Effector memory CD4-positive, alpha-beta T cell (primary cell): ENCODE measurements around the gene STOM.

Experiments used
- DNase-seq, 3 donors: peaks; one replicate each; pipeline ENCODE4 v3.0.0-alpha.2; 2020
- H3K27ac ChIP-seq: 2 replicates; pipeline ENCODE4 v1.7.0; 2013; ENCODE audit warnings: mild to moderate bottlenecking, low read length, moderate library complexity; ENCODE audit not compliant: insufficient read depth, poor library complexity, severe bottlenecking
- H3K27me3 ChIP-seq: replicated peaks from 2 replicates; pipeline ENCODE4 v1.7.0; 2013; ENCODE audit warnings: mild to moderate bottlenecking, low read length; ENCODE audit not compliant: insufficient read depth, control insufficient read depth, poor library complexity, severe bottlenecking
- H3K36me3 ChIP-seq: 2 replicates; pipeline ENCODE4 v1.7.0; 2013; ENCODE audit warnings: mild to moderate bottlenecking, low read length, moderate library complexity; ENCODE audit not compliant: control insufficient read depth, insufficient read depth
- H3K4me1 ChIP-seq: 2 replicates; pipeline ENCODE4 v1.7.0; 2013; ENCODE audit warnings: low read length, mild to moderate bottlenecking; ENCODE audit not compliant: control insufficient read depth, insufficient read depth, poor library complexity, severe bottlenecking
- H3K4me3 ChIP-seq: 2 replicates; pipeline ENCODE4 v1.7.0; 2013; ENCODE audit warnings: low read length, low read depth, mild to moderate bottlenecking; ENCODE audit not compliant: insufficient read depth, poor library complexity, severe bottlenecking
- H3K9me3 ChIP-seq: 2 replicates; pipeline ENCODE4 v1.7.0; 2013; ENCODE audit warnings: mild to moderate bottlenecking, low read length, moderate library complexity; ENCODE audit not compliant: control insufficient read depth

Gene STOM

DNA sequence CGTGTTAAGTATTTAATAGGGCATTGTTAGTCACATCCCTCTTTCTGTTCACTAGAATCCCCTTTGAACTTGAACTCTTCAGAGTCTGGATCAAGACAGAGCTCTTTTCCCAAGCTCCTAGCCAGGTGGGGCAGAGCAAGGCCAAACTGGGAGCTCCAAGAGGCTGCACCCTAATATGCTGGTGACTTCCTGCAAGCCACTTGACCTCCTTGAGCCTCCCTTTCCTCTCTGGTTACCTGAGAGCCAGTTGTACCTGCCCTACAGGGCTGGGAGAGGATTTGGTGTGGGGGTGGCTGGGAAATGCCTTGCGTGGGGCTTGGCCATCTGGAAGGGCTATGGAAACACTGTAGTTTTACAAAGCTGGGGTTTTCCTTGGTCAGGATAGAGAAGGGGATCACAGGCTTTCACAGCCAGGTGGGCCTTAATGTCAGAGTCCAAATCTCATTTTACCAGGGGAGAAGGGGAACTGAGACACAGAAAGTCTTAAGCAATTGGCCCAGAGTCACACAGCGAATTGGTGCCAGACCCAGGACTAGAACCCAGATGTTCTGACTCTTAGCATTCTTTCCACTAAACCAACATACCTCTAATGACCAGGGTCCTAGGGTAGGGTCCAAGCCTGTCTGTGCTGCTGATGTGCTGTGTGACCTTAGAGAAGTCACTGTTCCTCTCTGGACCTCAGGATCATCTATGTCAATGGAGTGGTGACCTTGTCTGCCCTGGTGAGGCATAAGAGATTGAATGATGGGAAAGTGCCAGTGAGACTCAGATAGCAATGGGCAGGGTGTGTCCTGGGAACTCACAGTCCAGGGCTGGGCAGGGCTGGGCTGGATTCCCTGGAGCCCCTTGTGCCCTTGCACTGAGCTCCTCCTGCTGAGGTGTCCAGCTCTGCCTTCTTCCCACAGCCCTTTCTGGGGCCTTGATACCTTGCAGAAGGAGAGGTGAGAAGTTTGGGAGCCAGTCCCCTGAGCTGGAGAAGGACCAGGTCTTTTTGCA is 66.3 kb downstream of the STOM start:
- no peaks in the 10 kb centered on the region for H3K36me3 ChIP-seq
- H3K4me1 ChIP-seq = no peaks in the 10 kb centered on the region
- H3K4me3 ChIP-seq = no peak overlapping the region
- peaks cover 7% of the 10 kb centered on the region for H3K27me3 ChIP-seq
- H3K9me3 ChIP-seq = no peaks in the 10 kb centered on the region
- DNase-seq = no peak
- H3K27ac ChIP-seq = no peak overlapping the region

DNA sequence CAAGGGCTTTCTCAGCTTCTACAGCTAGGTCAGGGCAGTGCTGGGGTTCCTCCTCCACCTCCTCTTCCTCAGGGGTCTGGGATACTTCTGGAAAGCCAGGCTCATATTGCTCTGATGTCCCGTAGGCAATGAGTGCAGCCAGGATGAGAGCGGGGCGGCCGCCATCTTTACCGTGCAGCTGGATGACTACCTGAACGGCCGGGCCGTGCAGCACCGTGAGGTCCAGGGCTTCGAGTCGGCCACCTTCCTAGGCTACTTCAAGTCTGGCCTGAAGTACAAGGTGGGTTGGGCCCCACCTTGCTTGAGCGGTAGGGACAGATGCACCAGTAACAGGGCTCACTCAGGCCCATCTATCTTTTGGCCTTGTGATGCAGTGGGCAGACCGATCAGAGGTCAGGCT is 67.3 kb downstream of the STOM start:
- Histone ChIP-seq H3K27ac (no peak overlapping the region), H3K9me3 (no peaks in the 10 kb centered on the region), H3K27me3 (peaks cover 7% of the 10 kb centered on the region), H3K4me3 (no peak overlapping the region), H3K36me3 (no peaks in the 10 kb centered on the region), H3K4me1 (no peaks in the 10 kb centered on the region)
- DNase-seq = no peak

DNA sequence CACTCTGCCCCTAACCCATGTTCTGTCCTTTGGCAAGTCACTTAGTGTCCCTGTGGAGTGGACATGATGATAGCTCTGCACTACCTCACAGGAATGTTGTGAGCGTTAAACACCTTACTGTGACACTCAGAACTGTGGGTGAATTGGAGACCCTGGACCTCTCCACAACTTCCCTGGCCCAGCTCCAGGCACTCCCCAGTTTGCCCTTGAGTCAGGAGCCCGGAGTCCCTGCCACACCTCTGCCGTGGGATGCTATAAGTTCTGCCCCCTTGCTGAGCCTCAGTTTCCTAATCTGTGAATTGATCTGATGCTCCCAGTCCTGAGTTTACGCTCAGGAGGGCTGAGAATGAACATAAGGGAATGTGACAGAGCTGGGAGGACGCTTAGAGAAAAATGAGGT is 67.7 kb downstream of the STOM start:
- H3K27ac ChIP-seq = no peak overlapping the region
- H3K27me3 ChIP-seq = peaks cover 7% of the 10 kb centered on the region
- H3K9me3 ChIP-seq = no peaks in the 10 kb centered on the region
- H3K36me3 ChIP-seq = no peaks in the 10 kb centered on the region
- no peak for DNase-seq
- H3K4me3 ChIP-seq = no peak overlapping the region
- no peaks in the 10 kb centered on the region for H3K4me1 ChIP-seq

DNA sequence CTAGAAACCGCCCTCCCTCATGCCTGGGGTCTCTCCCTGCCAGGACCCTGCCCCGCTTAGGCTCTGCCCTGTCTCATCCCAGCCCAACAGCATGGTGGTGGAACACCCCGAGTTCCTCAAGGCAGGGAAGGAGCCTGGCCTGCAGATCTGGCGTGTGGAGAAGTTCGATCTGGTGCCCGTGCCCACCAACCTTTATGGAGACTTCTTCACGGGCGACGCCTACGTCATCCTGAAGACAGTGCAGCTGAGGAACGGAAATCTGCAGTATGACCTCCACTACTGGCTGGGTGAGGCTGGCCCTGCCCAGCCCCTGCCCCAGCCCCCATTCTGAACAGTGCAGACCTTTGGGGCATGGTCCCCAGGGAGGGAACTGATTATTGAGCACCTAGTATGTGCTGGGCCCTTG is 68.2 kb downstream of the STOM start:
- H3K27me3 ChIP-seq = peaks cover 7% of the 10 kb centered on the region
- DNase-seq = no peak
- no peak overlapping the region for H3K4me3 ChIP-seq
- no peaks in the 10 kb centered on the region for H3K9me3 ChIP-seq
- no peaks in the 10 kb centered on the region for H3K36me3 ChIP-seq
- H3K4me1 ChIP-seq = no peaks in the 10 kb centered on the region
- no peak overlapping the region for H3K27ac ChIP-seq

DNA sequence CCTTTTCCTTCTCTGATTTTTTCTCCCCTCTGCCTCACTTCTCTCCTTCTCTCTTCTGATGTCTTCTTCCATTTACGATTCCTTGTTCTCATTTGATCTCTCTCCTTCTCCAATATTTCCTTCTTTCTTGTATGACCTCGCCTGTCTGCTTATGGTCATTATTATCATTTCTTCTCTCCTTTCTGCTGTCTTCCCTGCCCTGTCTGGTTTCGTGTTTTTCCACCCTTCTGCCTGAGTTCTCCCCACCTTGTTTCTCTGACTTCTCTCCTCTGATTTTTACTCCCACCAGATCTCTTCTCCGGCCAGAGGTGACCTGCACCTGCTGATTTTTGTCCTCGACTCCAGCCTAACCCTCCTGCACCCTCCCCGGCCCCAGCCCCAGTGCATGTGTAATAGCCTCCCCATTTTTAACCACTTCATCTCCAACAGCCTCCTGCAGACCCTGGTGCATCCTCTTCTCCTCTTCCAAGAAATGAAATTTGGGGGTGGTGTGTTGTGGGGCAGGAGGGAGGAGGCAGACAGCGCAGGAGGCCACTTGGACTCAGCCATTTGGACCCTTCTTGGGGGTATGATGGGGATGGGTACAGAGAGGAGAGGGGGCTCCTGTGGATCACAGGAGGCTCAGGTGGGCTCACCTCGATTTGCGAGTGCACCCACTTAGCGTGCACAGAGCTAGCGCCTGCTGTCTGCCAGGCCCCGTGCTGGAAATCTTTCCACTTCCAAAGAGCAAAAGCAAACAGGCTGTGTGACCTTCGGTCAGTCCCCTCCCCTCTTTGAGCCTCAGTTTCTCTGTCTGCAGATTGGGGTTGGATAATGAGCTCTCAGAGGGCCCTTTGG is 69.5 kb downstream of the STOM start:
- peaks cover 7% of the 10 kb centered on the region for H3K27me3 ChIP-seq
- H3K4me1 ChIP-seq = no peaks in the 10 kb centered on the region
- H3K9me3 ChIP-seq = no peaks in the 10 kb centered on the region
- no peak overlapping the region for H3K4me3 ChIP-seq
- no peak overlapping the region for H3K27ac ChIP-seq
- H3K36me3 ChIP-seq = no peaks in the 10 kb centered on the region
- no peak for DNase-seq

DNA sequence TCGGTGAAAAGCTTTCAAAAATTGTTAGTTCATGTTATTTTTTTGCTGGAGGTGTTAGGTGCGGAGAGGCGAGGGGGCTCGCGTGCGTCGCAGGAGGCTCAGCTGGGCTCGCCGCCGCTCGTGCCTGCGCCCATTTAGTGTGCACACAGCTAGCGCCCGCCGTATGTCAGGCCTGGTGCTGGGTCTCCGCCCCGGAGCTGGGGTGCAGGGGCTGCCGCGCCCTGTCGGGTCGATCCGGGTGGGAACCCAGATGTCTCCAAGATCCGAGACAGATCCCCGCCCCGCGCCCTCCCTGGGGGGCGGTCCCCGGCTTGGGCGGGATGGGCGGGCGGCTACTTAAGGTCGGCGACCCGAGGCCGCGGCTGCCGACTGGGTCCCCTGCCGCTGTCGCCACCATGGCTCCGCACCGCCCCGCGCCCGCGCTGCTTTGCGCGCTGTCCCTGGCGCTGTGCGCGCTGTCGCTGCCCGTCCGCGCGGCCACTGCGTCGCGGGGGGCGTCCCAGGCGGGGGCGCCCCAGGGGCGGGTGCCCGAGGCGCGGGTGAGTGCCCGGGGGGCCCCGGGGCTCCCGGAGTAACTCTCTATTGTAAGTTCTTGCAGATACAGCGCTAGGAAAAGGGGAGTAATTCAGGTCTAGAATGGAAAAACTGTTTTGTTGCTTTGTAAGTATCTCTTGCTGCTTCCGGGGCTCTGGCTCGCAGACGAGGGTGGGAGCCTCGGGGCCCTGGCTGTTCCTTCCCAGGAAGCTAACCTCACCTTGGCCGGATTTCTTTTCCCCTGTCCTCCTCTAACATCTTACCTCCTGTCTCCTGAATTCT is 70.4 kb downstream of the STOM start:
- Histone ChIP-seq H3K36me3 (no peaks in the 10 kb centered on the region), H3K27ac (no peak overlapping the region), H3K9me3 (no peaks in the 10 kb centered on the region), H3K27me3 (peaks cover 7% of the 10 kb centered on the region), H3K4me3 (peak overlapping the region; percentile 38), H3K4me1 (no peaks in the 10 kb centered on the region)
- no peak for DNase-seq

DNA sequence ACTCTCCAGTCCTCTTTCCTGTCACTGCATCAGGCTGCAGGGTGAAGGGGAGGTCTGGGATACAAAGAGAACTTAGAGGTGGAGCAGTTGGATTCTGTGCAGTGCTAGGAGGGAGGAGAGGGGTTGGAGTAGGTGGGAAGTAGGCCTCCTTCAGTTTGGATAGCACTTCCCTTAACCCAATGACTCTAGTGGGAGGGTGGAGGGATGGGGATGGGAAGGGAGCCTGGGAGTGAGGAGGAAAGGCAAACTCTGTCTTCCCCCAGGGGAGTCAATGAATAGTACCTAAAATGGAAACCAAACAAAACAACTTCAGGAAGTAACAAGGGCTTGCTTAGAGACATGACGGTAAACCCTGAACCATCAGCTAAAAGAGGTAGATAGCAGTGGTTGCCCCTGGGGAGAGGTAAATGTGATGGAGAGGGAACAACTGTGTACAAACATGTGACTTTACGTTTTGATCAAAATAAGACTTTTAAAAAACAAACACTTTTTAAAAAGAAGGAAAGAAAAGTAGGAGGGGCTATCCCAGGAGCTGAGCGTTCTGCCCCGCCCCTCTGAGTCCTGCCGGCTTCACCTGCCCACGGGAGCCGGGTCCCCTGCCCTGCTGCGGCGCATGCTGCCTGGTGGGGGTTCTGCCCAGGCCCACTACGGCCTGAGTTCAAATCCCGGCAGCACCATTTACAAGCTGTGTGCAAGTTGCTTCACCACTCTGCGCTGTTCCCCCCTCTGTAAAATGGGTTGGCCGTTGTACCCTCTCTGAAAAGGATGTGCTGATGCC is 71.2 kb downstream of the STOM start:
- no peaks in the 10 kb centered on the region for H3K36me3 ChIP-seq
- no peak overlapping the region for H3K27ac ChIP-seq
- peaks cover 7% of the 10 kb centered on the region for H3K27me3 ChIP-seq
- peak overlapping the region; percentile 38 for H3K4me3 ChIP-seq
- H3K9me3 ChIP-seq = no peaks in the 10 kb centered on the region
- no peaks in the 10 kb centered on the region for H3K4me1 ChIP-seq
- DNase-seq = no peak

DNA sequence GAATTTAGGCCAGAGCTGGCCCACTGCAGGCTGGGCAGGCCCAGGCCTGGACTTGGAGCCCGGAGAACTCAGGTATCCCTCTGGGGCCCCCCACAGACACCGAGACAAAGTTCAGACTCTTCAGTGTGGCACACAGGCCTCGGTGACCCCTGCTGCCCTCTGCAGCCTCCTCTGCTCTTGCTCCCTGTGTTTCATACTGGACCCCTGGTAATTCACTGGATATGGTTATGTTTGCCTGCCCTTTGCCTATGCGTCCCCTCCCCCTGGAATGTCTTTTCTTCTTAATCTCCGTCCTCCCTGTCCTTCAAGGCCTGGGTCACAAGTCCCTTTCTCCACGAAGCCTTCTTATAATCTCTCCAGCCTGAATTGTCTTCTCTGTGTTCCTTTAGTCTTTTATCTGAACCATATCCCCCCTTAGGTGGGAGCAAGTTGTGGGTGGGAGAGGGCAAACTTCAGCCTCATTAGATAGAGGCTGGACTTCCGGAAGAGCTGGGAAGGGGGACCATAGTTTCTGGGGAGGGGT is 72.0 kb downstream of the STOM start:
- Histone ChIP-seq H3K4me1 (no peaks in the 10 kb centered on the region), H3K9me3 (no peaks in the 10 kb centered on the region), H3K27me3 (peaks cover 7% of the 10 kb centered on the region), H3K27ac (no peak overlapping the region), H3K36me3 (no peaks in the 10 kb centered on the region), H3K4me3 (no peak overlapping the region)
- DNase-seq = no peak

DNA sequence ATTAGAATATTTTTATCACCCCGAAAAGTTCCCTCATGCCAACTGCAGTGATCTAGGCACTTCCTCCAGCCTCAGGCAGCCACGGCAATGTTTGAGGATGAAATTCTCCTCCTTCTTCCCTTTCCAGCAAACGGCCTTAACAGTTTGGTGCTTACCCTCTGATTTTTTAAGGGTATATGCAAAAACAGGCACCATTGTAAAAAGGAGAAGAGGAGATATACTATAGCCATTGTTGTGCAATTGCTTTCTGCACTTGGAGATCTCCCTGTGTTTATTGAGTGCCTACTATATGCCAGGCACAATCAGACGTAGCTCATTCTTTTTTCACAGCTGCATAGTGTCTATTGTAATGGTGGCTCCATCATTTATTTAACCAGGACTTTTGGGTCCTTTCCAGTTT is 72.7 kb downstream of the STOM start:
- H3K27ac ChIP-seq = no peak overlapping the region
- no peaks in the 10 kb centered on the region for H3K4me1 ChIP-seq
- peaks cover 7% of the 10 kb centered on the region for H3K27me3 ChIP-seq
- DNase-seq = no peak
- no peak overlapping the region for H3K4me3 ChIP-seq
- H3K9me3 ChIP-seq = no peaks in the 10 kb centered on the region
- no peaks in the 10 kb centered on the region for H3K36me3 ChIP-seq
